ENCODE data around the gene MDGA2.

The MDGA2 gene

DNA sequence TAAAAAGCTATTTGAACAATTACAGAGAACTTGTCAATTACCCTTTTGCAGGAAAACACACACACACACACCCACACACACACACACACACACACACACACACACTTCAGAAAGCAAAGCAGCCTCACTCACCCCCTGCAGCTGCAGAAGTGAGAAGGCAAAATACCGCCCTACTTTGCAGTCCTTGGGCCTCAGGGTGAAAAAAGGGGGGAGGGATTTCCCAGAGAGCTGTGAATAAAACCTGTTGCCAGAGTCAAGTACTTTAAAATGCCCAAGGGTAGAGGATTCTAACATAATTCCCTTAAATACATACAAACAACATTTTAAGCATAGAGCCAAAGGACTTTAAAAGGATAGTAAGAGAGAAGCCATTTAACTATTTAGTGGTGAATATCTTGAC lies 285.9 kb downstream of the MDGA2 start:
- H3K4me3 ChIP-seq (ENCODE audit: low read length), result no peak overlapping the region
- H3K27me3 ChIP-seq (ENCODE audit: control insufficient read depth, insufficient read depth, low read length), result no peaks in the 10 kb centered on the region
- no peak overlapping the region for H3K9ac ChIP-seq (ENCODE audit: low read length)
- no peaks in the 10 kb centered on the region for H3K4me1 ChIP-seq (ENCODE audit: control insufficient read depth, insufficient read depth, low read length)
- H3K9me3 ChIP-seq (ENCODE audit: control insufficient read depth, low read length), result no peaks in the 10 kb centered on the region
- no peaks in the 10 kb centered on the region for H3K36me3 ChIP-seq (ENCODE audit: control insufficient read depth, insufficient read depth, low read length)

DNA sequence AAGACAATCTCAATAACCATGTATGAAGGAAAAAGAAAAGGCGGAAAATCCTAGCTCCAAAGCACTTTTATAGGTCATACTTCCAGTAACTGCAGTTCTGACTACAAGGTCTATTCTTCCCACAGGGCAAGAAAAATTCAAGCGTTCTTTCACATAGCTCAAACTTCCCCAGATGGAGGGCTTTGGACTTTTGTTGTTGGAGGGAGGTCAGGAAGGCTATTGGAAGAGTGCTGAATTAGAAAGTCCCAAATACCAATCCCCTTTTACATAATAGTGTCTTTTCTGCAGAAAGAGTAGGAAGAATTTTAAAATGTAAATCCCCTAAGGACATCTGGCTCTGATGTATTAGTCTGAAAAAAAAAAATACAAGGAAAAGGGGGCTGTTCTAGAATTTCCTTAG lies 309.4 kb downstream of the MDGA2 start:
- no peaks in the 10 kb centered on the region for H3K4me1 ChIP-seq (ENCODE audit: control insufficient read depth, insufficient read depth, low read length)
- no peak overlapping the region for H3K9ac ChIP-seq (ENCODE audit: low read length)
- H3K4me3 ChIP-seq (ENCODE audit: low read length), result no peak overlapping the region
- no peaks in the 10 kb centered on the region for H3K36me3 ChIP-seq (ENCODE audit: control insufficient read depth, insufficient read depth, low read length)
- no peaks in the 10 kb centered on the region for H3K27me3 ChIP-seq (ENCODE audit: control insufficient read depth, insufficient read depth, low read length)
- no peaks in the 10 kb centered on the region for H3K9me3 ChIP-seq (ENCODE audit: control insufficient read depth, low read length)

DNA sequence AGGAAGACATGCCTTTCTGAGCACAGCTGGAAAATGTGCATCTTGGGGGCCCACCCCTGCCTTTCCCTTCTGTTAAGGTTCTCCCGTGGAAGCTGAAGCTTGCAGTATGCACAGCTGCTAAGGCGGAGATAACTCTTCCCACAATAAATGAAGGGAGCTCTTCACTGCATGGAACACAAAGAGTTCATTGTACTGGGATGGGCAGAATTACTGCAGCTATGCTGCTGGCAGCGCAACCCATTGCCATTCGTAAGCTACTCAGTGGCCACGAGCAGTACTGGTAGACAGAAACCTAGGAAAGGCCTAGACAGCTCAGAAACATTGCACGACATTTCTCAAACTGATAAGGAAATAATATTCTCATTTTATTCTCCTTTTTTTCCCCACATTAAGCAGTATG lies 310.2 kb downstream of the MDGA2 start:
- H3K4me3 ChIP-seq (ENCODE audit: low read length), result no peak overlapping the region
- no peak overlapping the region for H3K9ac ChIP-seq (ENCODE audit: low read length)
- H3K36me3 ChIP-seq (ENCODE audit: control insufficient read depth, insufficient read depth, low read length), result no peaks in the 10 kb centered on the region
- no peaks in the 10 kb centered on the region for H3K9me3 ChIP-seq (ENCODE audit: control insufficient read depth, low read length)
- no peaks in the 10 kb centered on the region for H3K27me3 ChIP-seq (ENCODE audit: control insufficient read depth, insufficient read depth, low read length)
- no peaks in the 10 kb centered on the region for H3K4me1 ChIP-seq (ENCODE audit: control insufficient read depth, insufficient read depth, low read length)

DNA sequence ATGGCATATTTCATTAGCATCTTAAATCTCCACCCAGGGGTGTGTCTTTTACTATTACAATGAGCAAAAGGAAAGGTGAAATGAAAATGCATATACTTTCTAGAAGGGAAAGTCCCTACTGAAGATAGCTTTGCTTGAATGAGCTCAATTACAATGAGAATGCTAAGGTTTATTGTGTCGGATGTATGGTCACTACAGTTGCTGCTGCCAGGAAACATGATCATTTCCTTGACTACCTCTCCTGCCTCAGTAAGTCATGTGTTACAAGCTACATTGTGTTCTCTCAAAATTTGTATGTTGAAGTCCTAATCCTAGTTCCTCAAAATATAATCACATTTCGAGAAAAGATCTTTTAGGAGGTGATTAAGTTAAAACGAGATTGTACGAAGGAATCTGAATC lies 322.2 kb downstream of the MDGA2 start:
- Histone ChIP-seq H3K9ac (ENCODE audit: low read length) (no peak overlapping the region), H3K4me1 (ENCODE audit: control insufficient read depth, insufficient read depth, low read length) (no peaks in the 10 kb centered on the region), H3K27me3 (ENCODE audit: control insufficient read depth, insufficient read depth, low read length) (no peaks in the 10 kb centered on the region), H3K9me3 (ENCODE audit: control insufficient read depth, low read length) (no peaks in the 10 kb centered on the region), H3K36me3 (ENCODE audit: control insufficient read depth, insufficient read depth, low read length) (no peaks in the 10 kb centered on the region), H3K4me3 (ENCODE audit: low read length) (no peak overlapping the region)

DNA sequence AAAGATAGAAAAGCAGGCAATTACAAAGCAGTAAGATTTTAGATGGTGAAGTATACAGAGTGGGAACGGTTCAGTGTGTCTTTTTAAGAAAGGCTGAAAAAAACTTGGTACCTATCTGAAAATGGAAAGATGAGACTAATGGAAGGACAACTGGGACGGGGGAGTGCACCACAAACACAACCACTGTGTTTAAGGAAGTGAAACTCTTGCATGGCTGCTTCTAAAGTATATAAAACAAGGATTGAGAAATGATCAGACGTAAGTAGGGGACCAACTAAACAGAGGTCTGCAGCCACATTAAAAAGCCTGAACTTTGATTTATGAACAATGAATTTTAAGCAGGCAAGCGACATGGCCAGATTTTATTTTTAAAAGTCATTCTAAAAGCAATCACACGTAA lies 328.6 kb downstream of the MDGA2 start:
- H3K36me3 ChIP-seq (ENCODE audit: control insufficient read depth, insufficient read depth, low read length), result no peaks in the 10 kb centered on the region
- H3K4me1 ChIP-seq (ENCODE audit: control insufficient read depth, insufficient read depth, low read length), result no peaks in the 10 kb centered on the region
- H3K4me3 ChIP-seq (ENCODE audit: low read length), result no peak overlapping the region
- no peaks in the 10 kb centered on the region for H3K27me3 ChIP-seq (ENCODE audit: control insufficient read depth, insufficient read depth, low read length)
- H3K9me3 ChIP-seq (ENCODE audit: control insufficient read depth, low read length), result no peaks in the 10 kb centered on the region
- no peak overlapping the region for H3K9ac ChIP-seq (ENCODE audit: low read length)

DNA sequence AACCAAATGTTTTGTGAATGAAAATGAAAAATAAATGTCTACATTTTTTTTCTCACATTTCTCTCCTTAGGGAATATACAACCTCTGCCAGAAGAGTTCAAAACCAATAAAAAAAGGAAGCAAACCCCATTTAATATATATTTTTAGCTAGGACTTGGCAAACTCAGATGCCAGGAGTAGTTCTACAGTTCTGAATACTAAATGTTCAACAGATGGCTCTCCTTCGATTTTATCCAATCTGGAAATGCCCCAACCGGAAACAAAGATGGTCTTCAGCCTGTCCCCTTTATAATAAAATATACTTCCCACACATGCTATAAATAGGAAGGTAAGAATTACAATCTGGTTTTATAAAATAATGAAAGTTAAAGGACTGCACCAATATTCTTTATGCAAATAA lies 330.4 kb downstream of the MDGA2 start:
- H3K9ac ChIP-seq (ENCODE audit: low read length), result no peak overlapping the region
- no peaks in the 10 kb centered on the region for H3K9me3 ChIP-seq (ENCODE audit: control insufficient read depth, low read length)
- H3K27me3 ChIP-seq (ENCODE audit: control insufficient read depth, insufficient read depth, low read length), result no peaks in the 10 kb centered on the region
- no peak overlapping the region for H3K4me3 ChIP-seq (ENCODE audit: low read length)
- H3K36me3 ChIP-seq (ENCODE audit: control insufficient read depth, insufficient read depth, low read length), result no peaks in the 10 kb centered on the region
- H3K4me1 ChIP-seq (ENCODE audit: control insufficient read depth, insufficient read depth, low read length), result no peaks in the 10 kb centered on the region

DNA sequence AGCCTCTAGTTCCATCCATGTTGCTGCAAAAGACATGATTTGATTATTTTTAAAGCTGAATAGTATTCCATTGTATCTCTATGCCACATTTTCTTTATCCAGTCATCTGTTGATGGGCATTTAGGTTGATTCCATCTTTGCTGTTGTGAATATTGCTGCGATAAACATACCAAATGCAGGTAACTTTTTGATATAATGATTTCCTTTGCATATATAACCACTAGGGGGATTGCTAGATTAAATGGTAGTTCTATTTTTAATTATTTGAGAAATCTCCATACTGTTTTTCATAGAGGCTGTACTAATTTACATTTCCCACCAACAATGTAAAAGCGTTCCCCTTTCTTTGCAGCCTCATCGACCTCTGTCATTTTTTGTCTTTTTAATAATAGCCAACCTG lies 342.5 kb downstream of the MDGA2 start:
- H3K27me3 ChIP-seq (ENCODE audit: control insufficient read depth, insufficient read depth, low read length), result no peaks in the 10 kb centered on the region
- no peak overlapping the region for H3K9ac ChIP-seq (ENCODE audit: low read length)
- H3K4me3 ChIP-seq (ENCODE audit: low read length), result no peak overlapping the region
- H3K36me3 ChIP-seq (ENCODE audit: control insufficient read depth, insufficient read depth, low read length), result no peaks in the 10 kb centered on the region
- no peaks in the 10 kb centered on the region for H3K4me1 ChIP-seq (ENCODE audit: control insufficient read depth, insufficient read depth, low read length)
- no peaks in the 10 kb centered on the region for H3K9me3 ChIP-seq (ENCODE audit: control insufficient read depth, low read length)

DNA sequence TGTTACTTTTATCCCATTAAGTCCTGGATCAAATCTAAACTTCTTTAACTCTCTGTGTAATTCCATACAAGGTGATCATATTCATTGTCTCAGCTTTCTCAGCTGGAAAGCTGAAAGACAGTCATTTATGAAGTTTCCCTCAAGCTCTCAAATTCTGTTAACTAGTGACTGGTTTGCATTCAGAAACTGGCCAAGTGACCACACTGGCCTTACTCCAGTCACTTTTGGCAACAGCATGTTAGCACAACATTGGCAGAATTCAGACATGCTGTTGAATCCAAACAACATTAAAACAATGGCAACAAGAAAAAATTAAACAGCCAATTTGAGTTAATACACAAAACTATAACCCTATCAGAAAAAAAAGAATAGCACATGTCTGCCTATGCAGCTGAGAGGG lies 343.3 kb downstream of the MDGA2 start:
- H3K36me3 ChIP-seq (ENCODE audit: control insufficient read depth, insufficient read depth, low read length), result no peaks in the 10 kb centered on the region
- no peak overlapping the region for H3K4me3 ChIP-seq (ENCODE audit: low read length)
- H3K9ac ChIP-seq (ENCODE audit: low read length), result no peak overlapping the region
- no peaks in the 10 kb centered on the region for H3K27me3 ChIP-seq (ENCODE audit: control insufficient read depth, insufficient read depth, low read length)
- no peaks in the 10 kb centered on the region for H3K9me3 ChIP-seq (ENCODE audit: control insufficient read depth, low read length)
- H3K4me1 ChIP-seq (ENCODE audit: control insufficient read depth, insufficient read depth, low read length), result no peaks in the 10 kb centered on the region

DNA sequence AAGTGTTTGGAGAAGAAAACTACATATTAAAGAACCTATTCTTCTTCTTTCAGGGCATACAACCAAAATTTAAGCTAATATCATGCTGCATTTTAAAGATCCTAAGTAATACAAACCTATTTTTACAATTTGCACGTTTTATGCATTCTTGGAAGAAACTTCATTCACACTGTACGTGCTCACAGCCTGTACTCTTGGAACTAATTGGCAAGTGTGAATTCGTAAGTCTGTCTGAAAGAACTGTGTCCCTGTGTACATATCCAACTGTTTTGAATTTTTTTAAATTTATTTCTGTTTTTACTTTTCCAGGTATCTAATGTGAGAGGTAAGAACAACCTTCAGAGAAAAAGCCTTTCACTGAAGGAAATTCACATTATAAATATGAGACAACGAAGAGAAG lies 347.0 kb downstream of the MDGA2 start:
- Histone ChIP-seq H3K27me3 (ENCODE audit: control insufficient read depth, insufficient read depth, low read length) (no peaks in the 10 kb centered on the region), H3K4me1 (ENCODE audit: control insufficient read depth, insufficient read depth, low read length) (no peaks in the 10 kb centered on the region), H3K9ac (ENCODE audit: low read length) (no peak overlapping the region), H3K9me3 (ENCODE audit: control insufficient read depth, low read length) (no peaks in the 10 kb centered on the region), H3K36me3 (ENCODE audit: control insufficient read depth, insufficient read depth, low read length) (no peaks in the 10 kb centered on the region), H3K4me3 (ENCODE audit: low read length) (no peak overlapping the region)

DNA sequence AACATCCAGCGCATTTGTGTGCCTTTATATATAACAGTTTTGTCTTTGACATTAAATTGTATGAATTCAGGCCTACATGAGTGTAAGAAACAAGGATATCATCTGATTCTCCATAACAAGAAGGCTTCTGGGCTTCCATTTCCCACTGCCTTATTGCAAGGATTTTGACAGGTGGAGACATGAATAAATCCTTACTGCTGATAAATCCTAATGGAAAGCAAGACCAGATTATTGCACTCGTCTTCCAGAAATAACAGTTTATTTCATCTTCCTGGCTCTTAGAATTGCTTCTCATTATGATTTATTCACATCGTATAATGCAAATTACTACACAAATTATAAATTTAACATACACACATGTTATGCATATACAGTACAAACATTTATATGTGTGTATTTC lies 348.1 kb downstream of the MDGA2 start:
- Histone ChIP-seq H3K36me3 (ENCODE audit: control insufficient read depth, insufficient read depth, low read length) (no peaks in the 10 kb centered on the region), H3K4me1 (ENCODE audit: control insufficient read depth, insufficient read depth, low read length) (no peaks in the 10 kb centered on the region), H3K9me3 (ENCODE audit: control insufficient read depth, low read length) (no peaks in the 10 kb centered on the region), H3K27me3 (ENCODE audit: control insufficient read depth, insufficient read depth, low read length) (no peaks in the 10 kb centered on the region), H3K4me3 (ENCODE audit: low read length) (no peak overlapping the region), H3K9ac (ENCODE audit: low read length) (no peak overlapping the region)

DNA sequence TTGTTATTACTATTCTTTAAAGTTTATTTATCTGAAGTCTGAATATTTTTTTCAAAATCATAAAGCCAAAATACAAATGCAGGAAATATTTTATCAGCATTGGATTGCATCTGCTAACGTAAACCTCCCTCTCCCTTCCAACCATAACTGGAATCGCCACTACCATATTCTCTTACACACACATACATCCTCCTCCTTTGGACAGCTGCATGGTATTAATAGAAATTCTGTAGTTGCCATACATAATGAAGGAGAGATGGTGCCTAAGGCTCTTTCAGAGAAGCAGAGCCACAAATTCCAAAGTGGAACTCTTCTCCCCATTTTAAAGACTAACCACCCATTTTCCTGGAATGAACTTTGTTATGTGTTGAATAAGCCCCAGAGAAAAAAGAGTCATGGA lies 352.7 kb downstream of the MDGA2 start:
- H3K36me3 ChIP-seq (ENCODE audit: control insufficient read depth, insufficient read depth, low read length), result no peaks in the 10 kb centered on the region

DNA sequence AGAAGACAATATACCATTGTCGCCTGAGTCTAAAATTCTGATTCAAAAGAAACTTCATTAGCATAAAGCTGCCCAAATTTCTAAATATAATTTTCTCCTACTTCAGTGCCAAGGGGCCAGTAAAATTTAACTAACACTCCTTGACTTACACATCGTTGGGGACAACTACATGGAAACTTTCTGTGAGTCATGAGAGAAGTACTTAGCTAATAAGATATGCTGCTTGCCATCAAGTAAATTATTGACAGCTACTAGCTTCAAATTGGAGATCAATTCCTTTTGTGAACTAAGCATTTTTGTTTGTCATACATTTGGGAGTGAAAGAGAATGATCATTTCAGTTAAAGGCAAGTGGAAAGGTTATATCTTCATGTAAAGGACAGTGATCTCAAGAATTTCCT lies 373.3 kb downstream of the MDGA2 start:
- H3K9ac ChIP-seq (ENCODE audit: low read length), result no peak overlapping the region
- H3K36me3 ChIP-seq (ENCODE audit: control insufficient read depth, insufficient read depth, low read length), result no peaks in the 10 kb centered on the region
- H3K27me3 ChIP-seq (ENCODE audit: control insufficient read depth, insufficient read depth, low read length), result no peaks in the 10 kb centered on the region
- no peaks in the 10 kb centered on the region for H3K9me3 ChIP-seq (ENCODE audit: control insufficient read depth, low read length)
- no peak overlapping the region for H3K4me3 ChIP-seq (ENCODE audit: low read length)
- H3K4me1 ChIP-seq (ENCODE audit: control insufficient read depth, insufficient read depth, low read length), result no peaks in the 10 kb centered on the region

More for the DNA sequence above, 352.7 kb downstream of the MDGA2 start:
- H3K9ac ChIP-seq (ENCODE audit: low read length), result no peak overlapping the region
- H3K4me1 ChIP-seq (ENCODE audit: control insufficient read depth, insufficient read depth, low read length), result no peaks in the 10 kb centered on the region
- H3K27me3 ChIP-seq (ENCODE audit: control insufficient read depth, insufficient read depth, low read length), result no peaks in the 10 kb centered on the region
- H3K4me3 ChIP-seq (ENCODE audit: low read length), result no peak overlapping the region
- no peaks in the 10 kb centered on the region for H3K9me3 ChIP-seq (ENCODE audit: control insufficient read depth, low read length)

DNA sequence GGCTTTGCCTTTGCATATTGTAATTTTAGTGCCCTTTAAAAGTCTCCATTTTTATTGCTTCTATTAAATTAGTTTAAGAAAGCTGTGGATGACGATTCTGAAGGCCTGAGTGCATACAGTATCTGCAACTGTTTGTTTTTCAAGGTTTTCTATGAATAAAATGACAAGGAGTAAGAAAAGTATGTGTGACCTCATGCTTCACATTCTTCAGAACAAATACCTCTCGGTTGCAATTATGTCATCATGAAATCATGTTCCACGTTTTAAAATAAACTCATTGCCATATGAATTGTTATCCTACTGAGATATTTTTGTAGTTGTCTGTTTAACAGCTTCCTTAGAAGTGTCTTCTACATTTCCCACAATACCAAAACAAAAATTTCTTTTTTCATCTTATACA lies 374.6 kb downstream of the MDGA2 start:
- Histone ChIP-seq H3K27me3 (ENCODE audit: control insufficient read depth, insufficient read depth, low read length) (no peaks in the 10 kb centered on the region), H3K36me3 (ENCODE audit: control insufficient read depth, insufficient read depth, low read length) (no peaks in the 10 kb centered on the region), H3K4me3 (ENCODE audit: low read length) (no peak overlapping the region), H3K9me3 (ENCODE audit: control insufficient read depth, low read length) (no peaks in the 10 kb centered on the region), H3K9ac (ENCODE audit: low read length) (no peak overlapping the region), H3K4me1 (ENCODE audit: control insufficient read depth, insufficient read depth, low read length) (no peaks in the 10 kb centered on the region)

Data from mucosa of stomach (tissue), 1 donor.